Endothelial cell (in vitro differentiated cells): Measurements from ENCODE around the gene TGFBR3. TPM values are rescaled to one million over a fixed set of nuclear protein-coding genes. Genes with fewer than 3 reads are reported as not detected.

Experiments
- DNase-seq: peaks from one replicate; pipeline ENCODE4 v3.0.0; 2021; ENCODE audit warnings: low spot score
- H3K27ac Mint-ChIP-seq: one replicate; pipeline ENCODE4 v1.8.0; 2021; ENCODE audit warnings: mixed read lengths, inconsistent platforms; ENCODE audit not compliant: unreplicated experiment
- H3K27me3 Mint-ChIP-seq: one replicate; pipeline ENCODE4 v1.8.0; 2021; ENCODE audit warnings: mild to moderate bottlenecking, moderate library complexity, mixed read lengths, inconsistent platforms; ENCODE audit not compliant: unreplicated experiment
- H3K36me3 Mint-ChIP-seq: one replicate; pipeline ENCODE4 v1.8.0; 2021; ENCODE audit warnings: mild to moderate bottlenecking, low read depth, mixed read lengths, inconsistent platforms; ENCODE audit not compliant: unreplicated experiment
- H3K4me1 Mint-ChIP-seq: one replicate; pipeline ENCODE4 v1.8.0; 2021; ENCODE audit warnings: mild to moderate bottlenecking, mixed read lengths, inconsistent platforms; ENCODE audit not compliant: unreplicated experiment
- H3K4me3 Mint-ChIP-seq: one replicate; pipeline ENCODE4 v1.8.0; 2021; ENCODE audit warnings: mild to moderate bottlenecking, mixed read lengths, inconsistent platforms; ENCODE audit not compliant: unreplicated experiment
- H3K9me3 Mint-ChIP-seq: one replicate; pipeline ENCODE4 v1.8.0; 2021; ENCODE audit warnings: mixed read lengths, inconsistent platforms; ENCODE audit not compliant: unreplicated experiment
- total RNA-seq: library from RNA; stranded (reverse); fragmentation: NEBNext Ultra II Directional; extraction: Animal tissue kit (Norgen Biotek cat#: 25700); gene quantifications from one replicate; pipeline ENCODE4 v1.2.1, GENCODE V29; 2021; ENCODE audit not compliant: unreplicated experiment
- TF ChIP-seq, protein P1 (sequence below): fragments of 200-600 bp; sonication (generic); IDR thresholded peaks from one replicate; pipeline ENCODE4 v1.5.0; 2021; ENCODE audit warnings: antibody characterized with exemption; ENCODE audit not compliant: unreplicated experiment

TGFBR3 gene
- total RNA-seq, 1 donor from 2014 or later: 39.2 TPM

DNA sequence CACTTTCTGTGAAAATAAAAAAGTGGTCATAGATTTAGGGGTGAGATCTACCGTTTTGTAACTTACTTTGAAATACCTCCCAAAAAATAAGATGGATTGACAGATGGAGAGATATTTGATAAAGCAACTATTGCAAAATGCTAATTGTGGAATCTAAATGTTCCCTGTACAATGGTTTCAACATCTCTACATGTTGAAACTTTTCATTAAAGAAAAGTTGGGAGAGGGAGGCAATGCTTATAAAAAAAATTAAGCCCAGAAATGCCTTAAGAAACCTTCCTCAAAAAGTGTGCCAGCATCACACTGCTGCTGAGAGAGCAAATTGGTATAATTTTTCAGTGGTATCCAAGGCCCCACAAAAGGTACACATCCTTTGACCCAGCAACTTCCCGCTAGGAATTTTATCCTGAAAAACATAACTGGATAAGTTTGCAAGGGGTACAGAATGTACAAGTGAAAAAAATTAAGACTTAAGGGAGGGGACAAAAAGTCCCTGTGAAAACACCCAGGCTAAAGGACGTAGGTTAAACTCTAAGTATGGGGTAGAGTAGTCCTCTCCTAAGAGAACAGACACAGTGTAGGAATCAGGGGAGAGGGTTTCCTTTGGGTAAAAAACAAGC lies 84.3 kb downstream of the TGFBR3 start:
- H3K4me1 Mint-ChIP-seq: peaks cover 50% of the 10 kb centered on the region
- peaks cover 12% of the 10 kb centered on the region for H3K27me3 Mint-ChIP-seq
- no peak for DNase-seq
- TF ChIP-seq, protein P1, sequence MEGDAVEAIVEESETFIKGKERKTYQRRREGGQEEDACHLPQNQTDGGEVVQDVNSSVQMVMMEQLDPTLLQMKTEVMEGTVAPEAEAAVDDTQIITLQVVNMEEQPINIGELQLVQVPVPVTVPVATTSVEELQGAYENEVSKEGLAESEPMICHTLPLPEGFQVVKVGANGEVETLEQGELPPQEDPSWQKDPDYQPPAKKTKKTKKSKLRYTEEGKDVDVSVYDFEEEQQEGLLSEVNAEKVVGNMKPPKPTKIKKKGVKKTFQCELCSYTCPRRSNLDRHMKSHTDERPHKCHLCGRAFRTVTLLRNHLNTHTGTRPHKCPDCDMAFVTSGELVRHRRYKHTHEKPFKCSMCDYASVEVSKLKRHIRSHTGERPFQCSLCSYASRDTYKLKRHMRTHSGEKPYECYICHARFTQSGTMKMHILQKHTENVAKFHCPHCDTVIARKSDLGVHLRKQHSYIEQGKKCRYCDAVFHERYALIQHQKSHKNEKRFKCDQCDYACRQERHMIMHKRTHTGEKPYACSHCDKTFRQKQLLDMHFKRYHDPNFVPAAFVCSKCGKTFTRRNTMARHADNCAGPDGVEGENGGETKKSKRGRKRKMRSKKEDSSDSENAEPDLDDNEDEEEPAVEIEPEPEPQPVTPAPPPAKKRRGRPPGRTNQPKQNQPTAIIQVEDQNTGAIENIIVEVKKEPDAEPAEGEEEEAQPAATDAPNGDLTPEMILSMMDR: no peak
- H3K4me3 Mint-ChIP-seq: no peak overlapping the region
- no peaks in the 10 kb centered on the region for H3K9me3 Mint-ChIP-seq
- no peak overlapping the region for H3K27ac Mint-ChIP-seq
- H3K36me3 Mint-ChIP-seq: peaks cover 15% of the 10 kb centered on the region

DNA sequence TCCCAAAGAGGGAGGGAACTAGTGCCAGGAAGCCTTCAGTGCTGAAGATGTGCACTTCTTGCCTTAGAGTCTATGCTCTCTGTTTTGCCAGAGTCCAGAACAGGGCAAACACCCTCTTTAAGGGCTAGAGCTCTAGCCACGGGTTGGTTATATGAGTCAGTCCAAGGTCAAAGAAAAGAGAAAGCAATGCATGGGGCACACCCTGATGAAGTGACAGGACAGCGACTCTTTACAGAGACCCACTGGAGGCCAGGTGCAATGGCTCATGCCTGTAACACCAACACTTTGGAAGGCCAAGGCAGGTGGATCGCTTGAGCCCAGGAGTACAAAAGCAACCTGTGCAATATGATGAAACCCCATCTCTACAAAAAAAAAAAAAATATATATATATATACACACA lies 86.1 kb downstream of the TGFBR3 start:
- Mint-ChIP-seq H3K4me3 (no peak overlapping the region), H3K36me3 (peaks cover 28% of the 10 kb centered on the region), H3K4me1 (peaks cover 45% of the 10 kb centered on the region), H3K9me3 (no peaks in the 10 kb centered on the region), H3K27me3 (peaks cover 9% of the 10 kb centered on the region), H3K27ac (no peak overlapping the region)
- DNase-seq: no peak
- TF ChIP-seq, protein P1: no peak

DNA sequence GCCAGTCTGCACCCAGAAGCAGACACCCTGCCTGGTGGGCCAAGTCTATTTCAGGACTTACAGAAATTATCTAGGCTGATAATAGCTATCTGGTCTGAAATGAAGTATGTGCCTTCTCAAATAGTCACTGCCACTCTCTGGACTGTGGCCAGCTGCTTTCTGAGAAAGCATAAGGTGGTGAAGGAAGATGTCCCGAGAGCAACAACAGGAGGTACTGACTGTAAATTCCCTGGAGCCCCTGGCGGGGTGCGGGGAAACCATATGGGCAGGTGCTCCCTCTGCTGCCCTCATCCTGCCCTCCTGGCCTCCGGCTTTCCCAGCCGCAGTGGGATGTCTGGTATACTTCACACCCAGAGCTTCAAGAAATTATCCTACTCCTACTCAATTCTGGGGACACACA lies 86.8 kb downstream of the TGFBR3 start:
- Mint-ChIP-seq H3K27me3 (peaks cover 9% of the 10 kb centered on the region), H3K4me1 (peaks cover 38% of the 10 kb centered on the region), H3K4me3 (no peak overlapping the region), H3K27ac (no peak overlapping the region), H3K36me3 (peaks cover 30% of the 10 kb centered on the region), H3K9me3 (no peaks in the 10 kb centered on the region)
- TF ChIP-seq, protein P1: no peak
- no peak for DNase-seq

DNA sequence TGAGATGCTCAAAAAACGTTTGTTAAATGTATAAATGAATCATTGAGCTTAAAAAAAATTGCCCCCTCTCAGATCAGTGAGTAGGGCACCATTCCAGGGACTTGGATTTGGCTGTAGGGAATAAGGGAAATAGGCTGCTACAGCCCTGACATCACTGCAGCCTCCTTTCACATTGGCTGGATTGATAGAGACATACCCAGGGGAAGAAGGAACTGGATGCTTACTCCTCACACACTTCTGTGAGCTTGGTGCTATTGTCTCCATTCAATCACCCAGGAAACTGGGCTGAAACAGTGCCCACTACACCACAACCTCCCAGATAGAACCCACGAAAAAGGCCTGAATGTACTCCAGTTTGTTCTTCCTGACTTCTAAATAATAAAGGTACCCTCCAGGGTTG lies 87.2 kb downstream of the TGFBR3 start:
- Mint-ChIP-seq H3K27ac (no peak overlapping the region), H3K9me3 (no peaks in the 10 kb centered on the region), H3K36me3 (peaks cover 29% of the 10 kb centered on the region), H3K27me3 (peaks cover 9% of the 10 kb centered on the region), H3K4me3 (no peak overlapping the region), H3K4me1 (peaks cover 34% of the 10 kb centered on the region)
- no peak for DNase-seq
- TF ChIP-seq, protein P1: no peak

DNA sequence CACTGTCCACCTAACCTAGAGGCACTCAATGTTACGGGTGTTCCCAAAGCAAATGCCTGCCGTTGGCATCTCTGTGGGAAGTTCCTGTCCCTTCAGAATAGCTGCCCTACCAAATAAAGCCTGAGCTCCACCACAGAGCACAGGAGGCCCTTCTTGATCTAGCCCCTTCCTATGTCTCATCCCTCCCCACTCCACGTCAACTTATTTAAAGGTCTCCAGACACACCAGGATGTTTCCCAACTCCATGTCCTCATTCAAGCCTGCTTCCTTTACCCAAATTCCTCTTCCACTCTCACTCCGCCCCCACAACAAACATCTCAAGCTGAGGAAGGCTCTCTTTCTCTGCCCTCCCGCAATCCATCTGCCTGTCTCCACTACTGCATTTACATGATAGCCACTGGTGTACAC lies 87.7 kb downstream of the TGFBR3 start:
- peaks cover 29% of the 10 kb centered on the region for H3K36me3 Mint-ChIP-seq
- H3K4me3 Mint-ChIP-seq: no peak overlapping the region
- no peak for DNase-seq
- H3K27ac Mint-ChIP-seq: peak overlapping the region; percentile 28
- TF ChIP-seq, protein P1: no peak
- peaks cover 30% of the 10 kb centered on the region for H3K4me1 Mint-ChIP-seq
- no peaks in the 10 kb centered on the region for H3K9me3 Mint-ChIP-seq
- H3K27me3 Mint-ChIP-seq: peaks cover 6% of the 10 kb centered on the region
